Measurements from ENCODE around the gene NFATC2. TPM values are rescaled to one million over a fixed set of nuclear protein-coding genes. Genes with fewer than 3 reads are reported as not detected.

The NFATC2 gene
- total RNA-seq, 1 experiment from 2014 or later, result 5.0 TPM

DNA sequence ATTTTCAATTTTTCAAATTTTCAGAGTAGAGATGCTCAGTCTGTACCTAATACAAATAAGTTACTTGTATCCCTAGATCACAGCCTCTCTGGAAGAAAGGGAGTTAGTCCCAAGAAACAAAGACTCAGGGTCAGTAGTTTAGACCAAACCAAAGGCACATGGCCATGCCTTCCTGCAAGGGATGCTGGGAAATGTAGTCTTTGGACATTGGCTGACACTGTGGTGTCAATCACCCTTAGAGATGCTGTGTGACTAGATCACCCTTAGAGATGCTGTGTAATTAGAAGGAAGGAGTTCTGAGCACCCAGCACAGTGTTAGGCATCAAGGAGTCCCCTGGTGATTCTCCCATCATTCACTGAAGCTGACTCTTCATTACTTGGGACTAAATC lies 202.1 kb downstream of the NFATC2 start:
- Histone ChIP-seq H2AFZ (ENCODE audit: low read depth, low read length, poor library complexity, severe bottlenecking) (peak overlapping the region; percentile 50), H3K27ac (ENCODE audit: low read depth, low read length) (no peak overlapping the region), H3K27me3 (ENCODE audit: insufficient read depth, low read length) (no peaks in the 10 kb centered on the region), H4K20me1 (ENCODE audit: insufficient read depth) (no peaks in the 10 kb centered on the region), H3K9ac (ENCODE audit: low read length) (no peak overlapping the region), H3K4me3 (replicated peaks in 1 of 2; ENCODE audit: low read depth in 1 of 2, low read length in 2 of 2) (no peak overlapping the region), H3K36me3 (ENCODE audit: control insufficient read depth in 1 of 2, insufficient read depth in 2 of 2, low read length in 2 of 2) (no peaks in the 10 kb centered on the region), H3K4me1 (ENCODE audit: control insufficient read depth in 1 of 2, insufficient read depth in 2 of 2, low read length in 2 of 2) (peaks cover 0 to 3% of the 10 kb centered on the region in 2 experiments; a peak in 2 of 4 replicates), H3K9me3 (ENCODE audit: control insufficient read depth in 1 of 2, insufficient read depth in 1 of 2, low read depth in 1 of 2, low read length in 2 of 2) (no peaks in the 10 kb centered on the region), H3K9me2 (ENCODE audit: insufficient read depth) (no peaks in the 10 kb centered on the region), H3K4me2 (ENCODE audit: low read length) (no peak overlapping the region), H3K79me2 (ENCODE audit: insufficient read depth, low read length) (no peaks in the 10 kb centered on the region)
- ChIA-PET CTCF (interaction anchor here (1.7 kb wide), 2 partner anchors 14 to 353 kb away, joined by 6 to 8 read pairs; no protein-coding TSS in a partner anchor), POLR2A (no interaction called here), RAD21 (ENCODE audit: low non-redundant PET in 1 of 2, low total read pairs in 2 of 2, uncharacterized antibody in 2 of 2, unreplicated experiment in 2 of 2) (no interaction called here)
- no peak for TF ChIP-seq CBX3 (IDR thresholded peaks at IDR 0.05; ENCODE audit: low read depth)
- TF ChIP-seq EZH2 (IDR thresholded peaks at IDR 0.05), result no peak
- TF ChIP-seq, protein P1, sequence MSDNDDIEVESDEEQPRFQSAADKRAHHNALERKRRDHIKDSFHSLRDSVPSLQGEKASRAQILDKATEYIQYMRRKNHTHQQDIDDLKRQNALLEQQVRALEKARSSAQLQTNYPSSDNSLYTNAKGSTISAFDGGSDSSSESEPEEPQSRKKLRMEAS (IDR thresholded peaks at IDR 0.05), result peak; percentile 35; the same call in 1 of the 2 replicates
- no TSS peak for BruUV-seq (replicated peaks)
- DNase-seq (ENCODE audit: low read depth, low spot score) (no peak), ATAC-seq (peak; percentile 68; the same call in 1 of the 2 replicates)
- intact Hi-C loops (cut with micrococcal nuclease), result no loop called here

DNA sequence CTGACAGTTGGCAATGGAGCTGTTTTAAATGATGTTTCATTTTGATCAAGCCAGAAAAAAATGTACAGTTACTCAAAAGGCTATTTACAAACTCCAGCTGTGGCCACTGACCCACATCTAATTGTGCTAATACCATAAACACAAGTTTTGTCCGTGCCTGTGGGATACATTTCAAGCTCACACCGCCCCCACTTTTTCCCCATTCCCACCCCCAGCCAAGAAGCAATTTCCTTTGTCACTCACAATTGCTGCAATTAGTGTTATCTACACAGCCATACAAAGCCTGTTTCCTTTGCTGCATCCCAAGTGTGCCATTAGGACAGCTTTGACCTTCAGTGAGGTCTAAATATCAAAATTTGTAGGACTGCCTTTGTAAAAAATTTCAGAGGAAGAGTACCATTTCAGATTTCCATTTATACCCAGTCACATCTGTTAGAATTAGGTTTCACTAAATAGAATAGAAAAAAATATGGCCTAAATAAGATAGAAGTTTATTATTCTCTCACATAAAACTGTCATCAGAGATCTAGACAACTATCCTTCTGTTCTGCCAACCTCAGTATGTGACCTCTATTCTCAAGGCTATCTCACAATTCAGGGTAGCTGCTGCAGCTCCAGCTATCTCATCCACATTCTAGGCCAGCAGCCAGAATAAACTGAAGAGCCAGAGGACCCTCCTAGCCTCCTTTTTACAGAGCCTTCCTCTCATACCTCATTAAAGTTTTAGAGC lies 202.6 kb downstream of the NFATC2 start:
- DNase-seq (ENCODE audit: low read depth, low spot score) (no peak), ATAC-seq (no peak)
- intact Hi-C loops (cut with micrococcal nuclease), result no loop called here
- RAD21 ChIA-PET (ENCODE audit: low non-redundant PET in 1 of 2, low total read pairs in 2 of 2, uncharacterized antibody in 2 of 2, unreplicated experiment in 2 of 2), result no interaction called here
- CTCF ChIA-PET, result interaction anchor here (0.8 to 1.7 kb wide), 3 partner anchors 14 to 352 kb away, joined by 3 to 8 read pairs (median 6); no protein-coding TSS in a partner anchor
- Histone ChIP-seq H3K4me2 (ENCODE audit: low read length) (no peak overlapping the region), H3K9me2 (ENCODE audit: insufficient read depth) (no peaks in the 10 kb centered on the region), H3K27me3 (ENCODE audit: insufficient read depth, low read length) (no peaks in the 10 kb centered on the region), H2AFZ (ENCODE audit: low read depth, low read length, poor library complexity, severe bottlenecking) (peak overlapping the region; percentile 50), H3K4me1 (ENCODE audit: control insufficient read depth in 1 of 2, insufficient read depth in 2 of 2, low read length in 2 of 2) (peaks cover 0 to 7% of the 10 kb centered on the region in 2 experiments; a peak in 2 of 4 replicates), H3K36me3 (ENCODE audit: control insufficient read depth in 1 of 2, insufficient read depth in 2 of 2, low read length in 2 of 2) (no peaks in the 10 kb centered on the region), H3K4me3 (replicated peaks in 1 of 2; ENCODE audit: low read depth in 1 of 2, low read length in 2 of 2) (no peak overlapping the region), H3K9ac (ENCODE audit: low read length) (no peak overlapping the region), H3K9me3 (ENCODE audit: control insufficient read depth in 1 of 2, insufficient read depth in 1 of 2, low read depth in 1 of 2, low read length in 2 of 2) (no peaks in the 10 kb centered on the region), H3K27ac (ENCODE audit: low read depth, low read length) (no peak overlapping the region), H4K20me1 (ENCODE audit: insufficient read depth) (no peaks in the 10 kb centered on the region), H3K79me2 (ENCODE audit: insufficient read depth, low read length) (no peaks in the 10 kb centered on the region)
- POLR2A ChIA-PET, result no interaction called here
- no TSS peak for BruUV-seq (replicated peaks)
- TF ChIP-seq ZNF274 (IDR thresholded peaks at IDR 0.05; ENCODE audit: low read depth, low read length) (no peak), POLR2A (IDR thresholded peaks at IDR 0.05; ENCODE audit: borderline replicate concordance, extremely low read depth, insufficient read depth, insufficient read length) (no peak), JUND (IDR thresholded peaks at IDR 0.05) (no peak), ATF3 (IDR thresholded peaks at IDR 0.05) (no peak), SIN3A (IDR thresholded peaks at IDR 0.05; ENCODE audit: low read depth) (no peak), SP1 (IDR thresholded peaks at IDR 0.05; ENCODE audit: low read depth) (no peak), ELF1 (IDR thresholded peaks at IDR 0.05; ENCODE audit: borderline replicate concordance, low read depth) (no peak), POLR2AphosphoS5 (IDR thresholded peaks at IDR 0.05; ENCODE audit: low read depth, low read length) (no peak), CEBPB (IDR thresholded peaks at IDR 0.05; ENCODE audit: low read depth) (no peak), YY1 (IDR thresholded peaks at IDR 0.05; ENCODE audit: extremely low read depth, insufficient replicate concordance, low read depth, low read length) (no peak), CBX3 (IDR thresholded peaks at IDR 0.05; ENCODE audit: low read depth) (no peak), ZFX (IDR thresholded peaks at IDR 0.05) (no peak), EGR1 (IDR thresholded peaks at IDR 0.05; ENCODE audit: low read depth) (no peak), EZH2phosphoT487 (IDR thresholded peaks at IDR 0.05; ENCODE audit: borderline replicate concordance) (no peak), EZH2 (IDR thresholded peaks at IDR 0.05) (no peak), RAD21 (IDR thresholded peaks at IDR 0.05; ENCODE audit: low read depth) (no peak), SRF (IDR thresholded peaks at IDR 0.05; ENCODE audit: low read depth) (no peak), FOSL1 (IDR thresholded peaks at IDR 0.05; ENCODE audit: low read depth) (no peak)
- TF ChIP-seq, protein P1 (IDR thresholded peaks at IDR 0.05), result no peak

Data from HCT116 (cell line).